ENCODE measurements around the gene ZNF77.

- TF ChIP-seq, protein P1, sequence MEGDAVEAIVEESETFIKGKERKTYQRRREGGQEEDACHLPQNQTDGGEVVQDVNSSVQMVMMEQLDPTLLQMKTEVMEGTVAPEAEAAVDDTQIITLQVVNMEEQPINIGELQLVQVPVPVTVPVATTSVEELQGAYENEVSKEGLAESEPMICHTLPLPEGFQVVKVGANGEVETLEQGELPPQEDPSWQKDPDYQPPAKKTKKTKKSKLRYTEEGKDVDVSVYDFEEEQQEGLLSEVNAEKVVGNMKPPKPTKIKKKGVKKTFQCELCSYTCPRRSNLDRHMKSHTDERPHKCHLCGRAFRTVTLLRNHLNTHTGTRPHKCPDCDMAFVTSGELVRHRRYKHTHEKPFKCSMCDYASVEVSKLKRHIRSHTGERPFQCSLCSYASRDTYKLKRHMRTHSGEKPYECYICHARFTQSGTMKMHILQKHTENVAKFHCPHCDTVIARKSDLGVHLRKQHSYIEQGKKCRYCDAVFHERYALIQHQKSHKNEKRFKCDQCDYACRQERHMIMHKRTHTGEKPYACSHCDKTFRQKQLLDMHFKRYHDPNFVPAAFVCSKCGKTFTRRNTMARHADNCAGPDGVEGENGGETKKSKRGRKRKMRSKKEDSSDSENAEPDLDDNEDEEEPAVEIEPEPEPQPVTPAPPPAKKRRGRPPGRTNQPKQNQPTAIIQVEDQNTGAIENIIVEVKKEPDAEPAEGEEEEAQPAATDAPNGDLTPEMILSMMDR (conservative IDR thresholded peaks at IDR 0.05; ENCODE audit: low read depth, low read length): no peak
- TF ChIP-seq EZH2 (IDR thresholded peaks at IDR 0.05; ENCODE audit: low read length, unreplicated experiment): no peak
These were observed 382 bp downstream of the ZNF77 start for GRCh38 chr19:2944403-2944774.
